Mesenchymal stem cell (in vitro differentiated cells and primary cell): ENCODE data around the gene NPAS2.

Source experiments
- DNase-seq: peaks from one replicate; pipeline ENCODE4 v3.0.0-alpha.2; 2013
- H2AFZ ChIP-seq: one replicate; pipeline ENCODE4 v1.6.1; 2013; ENCODE audit warnings: low read depth, mild to moderate bottlenecking, control low read depth, inconsistent platforms, low read length, moderate library complexity
- H2AK5ac ChIP-seq: 2 replicates; pipeline ENCODE4 v1.6.1; 2013; ENCODE audit warnings: low read length, moderate library complexity, mild to moderate bottlenecking, inconsistent platforms; ENCODE audit not compliant: severe bottlenecking
- H2BK120ac ChIP-seq: one replicate; pipeline ENCODE4 v1.6.1; 2013; ENCODE audit warnings: low read depth, mild to moderate bottlenecking, inconsistent platforms, low read length, moderate library complexity
- H2BK12ac ChIP-seq, 2 experiments: one replicate each; pipeline ENCODE4 v1.6.1; 2013; ENCODE audit warnings: inconsistent platforms in 2 of 2, low read length in 2 of 2, mild to moderate bottlenecking in 2 of 2, moderate library complexity in 2 of 2, control low read depth in 1 of 2
- H2BK15ac ChIP-seq: one replicate; pipeline ENCODE4 v1.6.1; 2013; ENCODE audit warnings: mild to moderate bottlenecking, low read depth, inconsistent platforms; ENCODE audit not compliant: poor library complexity, severe bottlenecking
- H2BK5ac ChIP-seq: 2 replicates; pipeline ENCODE4 v1.6.1; 2013; ENCODE audit warnings: low read depth, mild to moderate bottlenecking, low read length, control low read depth, inconsistent platforms; ENCODE audit not compliant: poor library complexity, severe bottlenecking
- H3K14ac ChIP-seq, 2 experiments: one replicate each; pipeline ENCODE4 v1.6.1; 2013; ENCODE audit warnings: inconsistent platforms in 2 of 2, low read length in 2 of 2, control low read depth in 1 of 2, mild to moderate bottlenecking in 1 of 2, moderate library complexity in 1 of 2
- H3K18ac ChIP-seq, 2 experiments: one replicate each; pipeline ENCODE4 v1.6.1; 2013; ENCODE audit warnings: inconsistent platforms in 2 of 2, low read length in 2 of 2, control low read depth in 1 of 2, low read depth in 1 of 2, mild to moderate bottlenecking in 1 of 2
- H3K23ac ChIP-seq, 2 experiments: one replicate each; pipeline ENCODE4 v1.6.1; 2013; ENCODE audit warnings: inconsistent platforms in 2 of 2, low read length in 2 of 2, mild to moderate bottlenecking in 2 of 2, moderate library complexity in 2 of 2, control low read depth in 1 of 2
- H3K27ac ChIP-seq: 2 replicates; pipeline ENCODE4 v1.5.1; 2013; ENCODE audit warnings: mild to moderate bottlenecking, moderate library complexity, low read length, control low read depth, inconsistent platforms; ENCODE audit not compliant: poor library complexity, severe bottlenecking
- H3K27me3 ChIP-seq, 2 experiments: 2 replicates each; pipeline versions ENCODE4 v1.6.1 to v1.7.0; 2013; ENCODE audit warnings: low read length in 2 of 2, mild to moderate bottlenecking in 2 of 2, moderate library complexity in 2 of 2, control low read depth in 1 of 2, inconsistent platforms in 1 of 2; ENCODE audit not compliant: control insufficient read depth in 1 of 2, insufficient read depth in 1 of 2
- H3K36me3 ChIP-seq, 2 experiments: 2 replicates each; pipeline versions ENCODE4 v1.6.1 to v1.7.0; 2013; ENCODE audit warnings: low read length in 2 of 2, control low read depth in 1 of 2, inconsistent platforms in 1 of 2, low read depth in 1 of 2, mild to moderate bottlenecking in 1 of 2; ENCODE audit not compliant: insufficient read depth in 2 of 2, control insufficient read depth in 1 of 2
- H3K4ac ChIP-seq, 2 experiments: one replicate each; pipeline ENCODE4 v1.6.1; 2013; ENCODE audit warnings: inconsistent platforms in 2 of 2, low read length in 2 of 2, mild to moderate bottlenecking in 2 of 2, moderate library complexity in 2 of 2, control low read depth in 1 of 2, low read depth in 1 of 2
- H3K4me1 ChIP-seq: 2 replicates; pipeline ENCODE4 v1.6.1; 2013; ENCODE audit warnings: low read depth, low read length, control low read depth; ENCODE audit not compliant: control insufficient read depth, insufficient read depth
- H3K4me2 ChIP-seq: 2 replicates; pipeline ENCODE4 v1.6.1; 2013; ENCODE audit warnings: low read length, mild to moderate bottlenecking, inconsistent platforms; ENCODE audit not compliant: poor library complexity, severe bottlenecking
- H3K4me3 ChIP-seq, 2 experiments: 2 replicates each; pipeline versions ENCODE4 v1.5.1 to v1.7.0; 2013; ENCODE audit warnings: low read length in 2 of 2, mild to moderate bottlenecking in 2 of 2, control low read depth in 1 of 2, low read depth in 1 of 2; ENCODE audit not compliant: insufficient read depth in 1 of 2
- H3K79me1 ChIP-seq: replicated peaks from 2 replicates; pipeline ENCODE4 v1.6.1; 2013; ENCODE audit warnings: mild to moderate bottlenecking, control low read depth, low read length, inconsistent platforms; ENCODE audit not compliant: poor library complexity, severe bottlenecking
- H3K9ac ChIP-seq: 2 replicates; pipeline ENCODE4 v1.7.0; 2013; ENCODE audit warnings: mild to moderate bottlenecking, low read length, moderate library complexity
- H3K9me3 ChIP-seq: 2 replicates; pipeline ENCODE4 v1.7.0; 2013; ENCODE audit warnings: mild to moderate bottlenecking, low read length; ENCODE audit not compliant: control insufficient read depth
- H4K8ac ChIP-seq: one replicate; pipeline ENCODE4 v1.6.1; 2013; ENCODE audit warnings: inconsistent platforms, mild to moderate bottlenecking, low read length, moderate library complexity
- H4K91ac ChIP-seq: one replicate; pipeline ENCODE4 v1.6.1; 2013; ENCODE audit warnings: mild to moderate bottlenecking, low read length, inconsistent platforms
- WGBS: methylation state at CpG from one replicate; pipeline ENCODE4 v1.1.7; 2013; ENCODE audit warnings: mixed read lengths; 5-methylcytosine and 5-hydroxymethylcytosine counted together

Gene NPAS2

GRCh38 chr2:100987974-100988373 lies 168.0 kb downstream of the NPAS2 start:
- Histone ChIP-seq H2BK15ac (no peak overlapping the region), H3K27ac (no peak overlapping the region), H3K4me1 (peaks cover 4% of the 10 kb centered on the region), H3K23ac (no peak overlapping the region), H2AFZ (no peak overlapping the region), H3K79me1 (no peaks in the 10 kb centered on the region), H2BK12ac (peak overlapping the region in 1 of 2 experiments; percentile 43), H3K4me3 (no peak overlapping the region), H2AK5ac (no peak overlapping the region), H3K18ac (no peak overlapping the region), H2BK120ac (no peak overlapping the region), H3K9ac (no peak overlapping the region), H3K9me3 (no peaks in the 10 kb centered on the region), H3K4ac (no peak overlapping the region), H3K14ac (no peak overlapping the region), H3K4me2 (no peak overlapping the region), H3K36me3 (peaks cover 0 to 20% of the 10 kb centered on the region in 2 experiments), H4K8ac (no peak overlapping the region), H3K27me3 (peaks cover 0 to 5% of the 10 kb centered on the region in 2 experiments), H2BK5ac (no peak overlapping the region), H4K91ac (peak overlapping the region; percentile 61)
- 89% methylated on average over 4 of the region's 4 CpGs for WGBS
- no peak for DNase-seq

GRCh38 chr2:100988630-100989417 lies 168.9 kb downstream of the NPAS2 start:
- DNase-seq = peak; percentile 69
- no peak overlapping the region for H2BK15ac ChIP-seq

GRCh38 chr2:100989666-100990065 lies 169.7 kb downstream of the NPAS2 start:
- no peak overlapping the region for H2AFZ ChIP-seq
- H3K18ac ChIP-seq = no peak overlapping the region
- H3K14ac ChIP-seq = no peak overlapping the region
- H2BK120ac ChIP-seq = no peak overlapping the region
- no peak overlapping the region for H3K27ac ChIP-seq
- peaks cover 0 to 24% of the 10 kb centered on the region in 2 experiments for H3K36me3 ChIP-seq
- H3K4me3 ChIP-seq = no peak overlapping the region
- H3K4me1 ChIP-seq = no peaks in the 10 kb centered on the region
- H3K4ac ChIP-seq = peak overlapping the region in 1 of 2 experiments; percentile 24
- no peak overlapping the region for H2BK15ac ChIP-seq
- H2BK12ac ChIP-seq = no peak overlapping the region
- no peaks in the 10 kb centered on the region for H3K9me3 ChIP-seq
- no peak overlapping the region for H3K9ac ChIP-seq
- peaks cover 0 to 5% of the 10 kb centered on the region in 2 experiments for H3K27me3 ChIP-seq
- no peak overlapping the region for H4K8ac ChIP-seq
- H2AK5ac ChIP-seq = no peak overlapping the region
- H3K23ac ChIP-seq = no peak overlapping the region
- H3K79me1 ChIP-seq = no peaks in the 10 kb centered on the region
- no peak for DNase-seq
- no peak overlapping the region for H3K4me2 ChIP-seq
- 93% methylated on average over 3 of the region's 3 CpGs for WGBS
- H4K91ac ChIP-seq = no peak overlapping the region
- H2BK5ac ChIP-seq = no peak overlapping the region

More at GRCh38 chr2:100988630-100989417, 168.9 kb downstream of the NPAS2 start:
- no peak overlapping the region for H3K4me3 ChIP-seq
- H3K4me2 ChIP-seq = no peak overlapping the region
- H3K14ac ChIP-seq = peak overlapping the region in 1 of 2 experiments; percentile 6
- H2AK5ac ChIP-seq = no peak overlapping the region
- H4K91ac ChIP-seq = no peak overlapping the region
- H2AFZ ChIP-seq = no peak overlapping the region
- H4K8ac ChIP-seq = peak overlapping the region; percentile 29
- H3K9me3 ChIP-seq = no peaks in the 10 kb centered on the region
- no peak overlapping the region for H3K23ac ChIP-seq
- no peak overlapping the region for H3K4ac ChIP-seq
- peaks cover 0 to 17% of the 10 kb centered on the region in 2 experiments for H3K36me3 ChIP-seq
- no peak overlapping the region for H3K18ac ChIP-seq
- no peak overlapping the region for H2BK120ac ChIP-seq
- H2BK5ac ChIP-seq = no peak overlapping the region
- peaks cover 1% of the 10 kb centered on the region for H3K4me1 ChIP-seq
- H2BK12ac ChIP-seq = no peak overlapping the region
- 86% methylated on average over 5 of the region's 8 CpGs for WGBS
- peaks cover 0 to 5% of the 10 kb centered on the region in 2 experiments for H3K27me3 ChIP-seq
- no peak overlapping the region for H3K27ac ChIP-seq
- no peak overlapping the region for H3K9ac ChIP-seq
- H3K79me1 ChIP-seq = no peaks in the 10 kb centered on the region

- no peak overlapping the region for H2AK5ac ChIP-seq
- no peak overlapping the region for H3K4ac ChIP-seq
- no peak overlapping the region for H3K23ac ChIP-seq
- no peak overlapping the region for H3K18ac ChIP-seq
- no peak overlapping the region for H2BK12ac ChIP-seq
- H3K9me3 ChIP-seq = no peaks in the 10 kb centered on the region
- H3K27me3 ChIP-seq = peaks cover 0 to 5% of the 10 kb centered on the region in 2 experiments
- H2BK5ac ChIP-seq = no peak overlapping the region
- no peak overlapping the region for H2BK15ac ChIP-seq
- H4K91ac ChIP-seq = no peak overlapping the region
- no peaks in the 10 kb centered on the region for H3K79me1 ChIP-seq
- H3K14ac ChIP-seq = no peak overlapping the region
- H3K4me3 ChIP-seq = no peak overlapping the region
- peaks cover 0 to 28% of the 10 kb centered on the region in 2 experiments for H3K36me3 ChIP-seq
- no peak overlapping the region for H3K9ac ChIP-seq
- no peak overlapping the region for H3K27ac ChIP-seq
- no peaks in the 10 kb centered on the region for H3K4me1 ChIP-seq
- 96% methylated on average over 9 of the region's 9 CpGs for WGBS
- H2AFZ ChIP-seq = no peak overlapping the region
- no peak overlapping the region for H2BK120ac ChIP-seq
- DNase-seq = no peak
- no peak overlapping the region for H3K4me2 ChIP-seq
- no peak overlapping the region for H4K8ac ChIP-seq
Observed at GRCh38 chr2:100990166-100990565, 170.2 kb downstream of the NPAS2 start.
